Vagina (tissue), 2 donors: Measurements from ENCODE around the gene ZNF71.

Experiments used
- POLR2A ChIP-seq, 2 donors: fragments of 450-650 bp; IDR thresholded peaks; one replicate each; pipeline ENCODE4 v1.6.1; 2017; ENCODE audit warnings: antibody characterized with exemption in 2 of 2, mild to moderate bottlenecking in 2 of 2, moderate library complexity in 2 of 2
- TF ChIP-seq, protein P1 (sequence below), 3 experiments: fragments of 450-650 bp in 2 of 3; fragments of 200-600 bp in 1 of 3; sonication (generic) in 1 of 3; IDR thresholded peaks; one replicate each; pipeline ENCODE4 v1.5.1; 2017 to 2019; ENCODE audit warnings: antibody characterized with exemption in 3 of 3, mild to moderate bottlenecking in 2 of 3, moderate library complexity in 2 of 3

GRCh38 chr19:56611288-56611687 is 16.2 kb downstream of the ZNF71 start:
- TF ChIP-seq, protein P1, sequence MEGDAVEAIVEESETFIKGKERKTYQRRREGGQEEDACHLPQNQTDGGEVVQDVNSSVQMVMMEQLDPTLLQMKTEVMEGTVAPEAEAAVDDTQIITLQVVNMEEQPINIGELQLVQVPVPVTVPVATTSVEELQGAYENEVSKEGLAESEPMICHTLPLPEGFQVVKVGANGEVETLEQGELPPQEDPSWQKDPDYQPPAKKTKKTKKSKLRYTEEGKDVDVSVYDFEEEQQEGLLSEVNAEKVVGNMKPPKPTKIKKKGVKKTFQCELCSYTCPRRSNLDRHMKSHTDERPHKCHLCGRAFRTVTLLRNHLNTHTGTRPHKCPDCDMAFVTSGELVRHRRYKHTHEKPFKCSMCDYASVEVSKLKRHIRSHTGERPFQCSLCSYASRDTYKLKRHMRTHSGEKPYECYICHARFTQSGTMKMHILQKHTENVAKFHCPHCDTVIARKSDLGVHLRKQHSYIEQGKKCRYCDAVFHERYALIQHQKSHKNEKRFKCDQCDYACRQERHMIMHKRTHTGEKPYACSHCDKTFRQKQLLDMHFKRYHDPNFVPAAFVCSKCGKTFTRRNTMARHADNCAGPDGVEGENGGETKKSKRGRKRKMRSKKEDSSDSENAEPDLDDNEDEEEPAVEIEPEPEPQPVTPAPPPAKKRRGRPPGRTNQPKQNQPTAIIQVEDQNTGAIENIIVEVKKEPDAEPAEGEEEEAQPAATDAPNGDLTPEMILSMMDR (IDR thresholded peaks at IDR 0.05): no peak
- TF ChIP-seq POLR2A (IDR thresholded peaks at IDR 0.05): no peak
